Measurements from ENCODE around the gene BDKRB2. TPM values are rescaled to one million over a fixed set of nuclear protein-coding genes. Genes with fewer than 3 reads are reported as not detected.

BDKRB2 gene
- total and polyA plus RNA-seq, 2 donors (not counting 1 experiment from before 2014, with no cell fraction given), result not detected

DNA sequence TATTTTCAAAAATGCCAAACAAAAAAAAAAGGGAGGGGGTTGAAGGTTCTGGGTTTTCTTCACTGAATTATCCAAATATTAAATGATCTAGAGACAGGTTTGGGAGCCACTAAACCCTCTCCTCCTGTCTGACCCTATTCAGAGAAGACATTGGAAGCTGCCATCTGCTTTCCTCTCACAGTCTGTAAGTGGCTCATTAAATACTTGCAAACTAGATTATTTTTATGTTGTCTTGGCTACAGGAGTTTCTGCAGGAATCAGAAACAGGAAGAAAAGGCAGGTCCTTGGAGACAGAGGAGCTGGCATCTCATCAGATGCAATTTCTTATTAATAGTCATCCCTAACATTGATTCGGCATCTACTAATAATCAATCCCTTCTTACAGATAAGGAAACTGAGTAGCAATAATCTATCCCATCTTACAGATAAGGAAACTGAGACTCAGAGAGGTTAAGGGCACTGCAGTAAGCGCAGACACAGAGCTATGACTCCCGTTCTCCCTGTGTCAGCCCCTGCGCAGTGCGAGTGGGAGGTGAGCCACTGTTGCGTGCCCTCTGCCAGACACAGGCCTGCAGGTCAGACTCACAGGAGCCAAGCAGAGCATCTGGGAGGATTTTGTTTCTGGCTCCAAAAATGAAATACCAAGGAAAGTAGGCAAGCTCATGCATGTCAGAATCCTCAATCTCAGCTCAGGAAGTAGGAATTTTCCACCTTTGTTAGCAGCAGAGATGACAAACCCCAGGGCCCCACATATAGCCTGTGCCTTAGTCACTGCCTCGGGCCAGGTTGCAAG lies 11.0 kb downstream of the BDKRB2 start:
- no peak overlapping the region for H3K4me2 ChIP-seq (replicated peaks; ENCODE audit: low read depth, low read length, poor library complexity, severe bottlenecking)

DNA sequence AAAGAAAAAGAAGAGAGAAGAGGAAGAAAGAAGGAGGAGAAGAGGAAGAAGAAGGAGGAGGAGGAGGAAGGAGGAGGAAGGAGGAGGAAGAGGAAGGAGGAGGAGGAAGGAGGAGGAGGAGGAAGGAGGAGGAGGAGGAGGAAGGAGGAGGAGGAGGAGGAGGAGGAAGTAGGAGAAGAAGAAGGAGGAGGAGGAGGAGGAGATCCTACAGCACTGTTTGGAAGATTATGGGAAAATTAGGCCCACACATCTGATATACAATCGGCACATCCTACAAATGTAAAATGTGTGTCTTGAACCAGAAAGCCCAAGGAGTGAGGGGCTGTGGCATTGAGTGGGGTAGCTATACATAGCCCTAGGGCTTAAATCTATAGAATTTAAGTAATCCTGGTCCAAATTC lies 12.0 kb downstream of the BDKRB2 start:
- Histone ChIP-seq H3K79me2 (ENCODE audit: control insufficient read depth, insufficient read depth, low read length) (no peaks in the 10 kb centered on the region), H2AFZ (ENCODE audit: insufficient read depth, low read depth, low read length, poor library complexity, severe bottlenecking) (no peak overlapping the region), H3K4me3 (ENCODE audit: control extremely low read depth in 1 of 5, extremely low read depth in 1 of 5, insufficient read depth in 1 of 5, low read depth in 2 of 5, low read length in 4 of 5) (no peak overlapping the region), H3K9ac (ENCODE audit: low read length) (no peak overlapping the region), H3K4me1 (ENCODE audit: control insufficient read depth in 2 of 2, insufficient read depth in 2 of 2, low read length in 2 of 2) (no peaks in the 10 kb centered on the region), H3K27me3 (replicated peaks in 1 of 4; ENCODE audit: control extremely low read depth in 1 of 4, control insufficient read depth in 3 of 4, insufficient read depth in 4 of 4, low read length in 3 of 4) (peaks cover 0 to 15% (median 0%) of the 10 kb centered on the region in 4 experiments), H4K20me1 (ENCODE audit: control insufficient read depth, insufficient read depth, low read length, poor library complexity, severe bottlenecking) (no peaks in the 10 kb centered on the region), H3K27ac (ENCODE audit: low read length in 2 of 2) (no peak overlapping the region), H3K9me3 (ENCODE audit: control extremely low read depth in 1 of 3, control insufficient read depth in 2 of 3, insufficient read depth in 1 of 3, low read length in 2 of 3) (peaks cover 0 to 9% (median 2%) of the 10 kb centered on the region in 3 donors), H3K36me3 (replicated peaks in 1 of 2; ENCODE audit: control extremely low read depth in 1 of 2, control insufficient read depth in 1 of 2, extremely low read depth in 1 of 2, insufficient read depth in 2 of 2, low read length in 1 of 2) (no peaks in the 10 kb centered on the region), H3K4me2 (replicated peaks; ENCODE audit: low read depth, low read length, poor library complexity, severe bottlenecking) (no peak overlapping the region)
- no peak overlapping the region for H3K27ac Mint-ChIP-seq
- ATAC-seq (ENCODE audit: low read depth) (no peak), DNase-seq (no peak)
- H3K4me3 Mint-ChIP-seq, result no peak overlapping the region
- ChIA-PET POLR2A (no interaction called here), CTCF (no interaction called here)
- WGBS (ENCODE audit: insufficient coverage), result no CpG with 5 or more reads among the region's 1 CpG
- intact Hi-C loops (cut with micrococcal nuclease), result no loop called here
- H3K4me1 Mint-ChIP-seq, result no peaks in the 10 kb centered on the region
- H3K9me3 Mint-ChIP-seq (ENCODE audit: insufficient read depth), result no peaks in the 10 kb centered on the region
- H3K27me3 Mint-ChIP-seq, result peaks cover 14% of the 10 kb centered on the region
- TF ChIP-seq EZH2 (IDR thresholded peaks at IDR 0.05; ENCODE audit: borderline replicate concordance, insufficient read depth, low read depth, low read length, poor library complexity, severe bottlenecking), result no peak
- TF ChIP-seq, protein P1, sequence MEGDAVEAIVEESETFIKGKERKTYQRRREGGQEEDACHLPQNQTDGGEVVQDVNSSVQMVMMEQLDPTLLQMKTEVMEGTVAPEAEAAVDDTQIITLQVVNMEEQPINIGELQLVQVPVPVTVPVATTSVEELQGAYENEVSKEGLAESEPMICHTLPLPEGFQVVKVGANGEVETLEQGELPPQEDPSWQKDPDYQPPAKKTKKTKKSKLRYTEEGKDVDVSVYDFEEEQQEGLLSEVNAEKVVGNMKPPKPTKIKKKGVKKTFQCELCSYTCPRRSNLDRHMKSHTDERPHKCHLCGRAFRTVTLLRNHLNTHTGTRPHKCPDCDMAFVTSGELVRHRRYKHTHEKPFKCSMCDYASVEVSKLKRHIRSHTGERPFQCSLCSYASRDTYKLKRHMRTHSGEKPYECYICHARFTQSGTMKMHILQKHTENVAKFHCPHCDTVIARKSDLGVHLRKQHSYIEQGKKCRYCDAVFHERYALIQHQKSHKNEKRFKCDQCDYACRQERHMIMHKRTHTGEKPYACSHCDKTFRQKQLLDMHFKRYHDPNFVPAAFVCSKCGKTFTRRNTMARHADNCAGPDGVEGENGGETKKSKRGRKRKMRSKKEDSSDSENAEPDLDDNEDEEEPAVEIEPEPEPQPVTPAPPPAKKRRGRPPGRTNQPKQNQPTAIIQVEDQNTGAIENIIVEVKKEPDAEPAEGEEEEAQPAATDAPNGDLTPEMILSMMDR (IDR thresholded peaks at IDR 0.05), result no peak

More for the DNA sequence above, 11.0 kb downstream of the BDKRB2 start:
- no peak for TF ChIP-seq EZH2 (IDR thresholded peaks at IDR 0.05; ENCODE audit: borderline replicate concordance, insufficient read depth, low read depth, low read length, poor library complexity, severe bottlenecking)
- TF ChIP-seq, protein P1 (IDR thresholded peaks at IDR 0.05), result no peak
- no peaks in the 10 kb centered on the region for H3K4me1 Mint-ChIP-seq
- DNase-seq (no peak), ATAC-seq (ENCODE audit: low read depth) (no peak)
- H3K9me3 Mint-ChIP-seq (ENCODE audit: insufficient read depth), result no peaks in the 10 kb centered on the region
- Histone ChIP-seq H3K36me3 (replicated peaks in 1 of 2; ENCODE audit: control extremely low read depth in 1 of 2, control insufficient read depth in 1 of 2, extremely low read depth in 1 of 2, insufficient read depth in 2 of 2, low read length in 1 of 2) (no peaks in the 10 kb centered on the region), H3K4me3 (ENCODE audit: control extremely low read depth in 1 of 5, extremely low read depth in 1 of 5, insufficient read depth in 1 of 5, low read depth in 2 of 5, low read length in 4 of 5) (no peak overlapping the region), H4K20me1 (ENCODE audit: control insufficient read depth, insufficient read depth, low read length, poor library complexity, severe bottlenecking) (no peaks in the 10 kb centered on the region), H3K9me3 (ENCODE audit: control extremely low read depth in 1 of 3, control insufficient read depth in 2 of 3, insufficient read depth in 1 of 3, low read length in 2 of 3) (peaks cover 0 to 15% (median 4%) of the 10 kb centered on the region in 3 donors), H3K4me1 (ENCODE audit: control insufficient read depth in 2 of 2, insufficient read depth in 2 of 2, low read length in 2 of 2) (no peaks in the 10 kb centered on the region), H3K79me2 (ENCODE audit: control insufficient read depth, insufficient read depth, low read length) (no peaks in the 10 kb centered on the region), H2AFZ (ENCODE audit: insufficient read depth, low read depth, low read length, poor library complexity, severe bottlenecking) (no peak overlapping the region), H3K27ac (ENCODE audit: low read length in 2 of 2) (no peak overlapping the region), H3K27me3 (replicated peaks in 1 of 4; ENCODE audit: control extremely low read depth in 1 of 4, control insufficient read depth in 3 of 4, insufficient read depth in 4 of 4, low read length in 3 of 4) (peaks cover 0 to 14% (median 0%) of the 10 kb centered on the region in 4 experiments), H3K9ac (ENCODE audit: low read length) (no peak overlapping the region)
- WGBS (ENCODE audit: insufficient coverage), result 97% methylated on average over 5 of the region's 7 CpGs
- CTCF ChIA-PET, result no interaction called here
- no peak overlapping the region for H3K27ac Mint-ChIP-seq
- H3K4me3 Mint-ChIP-seq, result no peak overlapping the region
- peaks cover 14% of the 10 kb centered on the region for H3K27me3 Mint-ChIP-seq
- POLR2A ChIA-PET, result no interaction called here
- intact Hi-C loops (cut with micrococcal nuclease), result no loop called here

All from B cell (primary cell).